Measurements from ENCODE around the gene MARCO. TPM values are rescaled to one million over a fixed set of nuclear protein-coding genes. Genes with fewer than 3 reads are reported as not detected.

The MARCO gene
- polyA plus RNA-seq, 1 donor (not counting 4 experiments of a cell fraction or from before 2014, with no cell fraction given), result 0.13 TPM

- FAIRE-seq (no peak), DNase-seq (ENCODE audit: low read depth, low spot score) (no peak)
- no peaks in the 10 kb centered on the region for H3K4me1 ChIP-seq (ENCODE audit: control insufficient read depth, extremely low read depth, insufficient read depth, low read length)
- no peaks in the 10 kb centered on the region for H3K9me3 ChIP-seq (ENCODE audit: control insufficient read depth, low read depth, low read length)
- H3K27me3 ChIP-seq (ENCODE audit: control insufficient read depth, extremely low read depth, insufficient read depth, low read length), result peaks cover 4% of the 10 kb centered on the region
- H3K36me3 ChIP-seq (ENCODE audit: control insufficient read depth in 2 of 2, extremely low read depth in 1 of 2, insufficient read depth in 2 of 2, low read length in 2 of 2), result no peaks in the 10 kb centered on the region
- H3K27ac ChIP-seq (ENCODE audit: control insufficient read depth, insufficient read depth, low read length), result no peak overlapping the region
- no peak overlapping the region for H2AFZ ChIP-seq (ENCODE audit: control insufficient read depth, low read length)
- H3K9me1 ChIP-seq (ENCODE audit: control insufficient read depth, extremely low read depth, insufficient read depth, low read length), result no peaks in the 10 kb centered on the region
- dilution Hi-C loops (cut with MboI; ENCODE audit: extremely low pct_ligation_motif_present, low sequenced_read_pairs), result no loop called here
- no peaks in the 10 kb centered on the region for H4K20me1 ChIP-seq (ENCODE audit: control insufficient read depth, extremely low read depth, insufficient read depth, low read length)
- no peak for TF ChIP-seq CTCF (optimal IDR thresholded peaks at IDR 0.05 in 1 of 3, IDR thresholded peaks at IDR 0.05 in 1 of 3, conservative IDR thresholded peaks at IDR 0.05 in 1 of 3; ENCODE audit: extremely low read depth in 1 of 3, insufficient read depth in 2 of 3, low read length in 3 of 3)
- no peak for TF ChIP-seq EZH2 (IDR thresholded peaks at IDR 0.05; ENCODE audit: low read length)
- no peak overlapping the region for H3K4me2 ChIP-seq (ENCODE audit: control insufficient read depth, extremely low read depth, insufficient read depth, low read depth, low read length)
- no peaks in the 10 kb centered on the region for H3K79me2 ChIP-seq (ENCODE audit: control insufficient read depth, insufficient read depth, low read length)
- H3K4me3 ChIP-seq (ENCODE audit: control insufficient read depth in 2 of 3, extremely low read depth in 1 of 3, insufficient read depth in 2 of 3, low read depth in 1 of 3, low read length in 3 of 3), result no peak overlapping the region
- H3K9ac ChIP-seq (ENCODE audit: control insufficient read depth, extremely low read depth, insufficient read depth, low read length), result no peak overlapping the region
Measured at GRCh38 chr2:119022678-119023077, 80.7 kb downstream of the MARCO start.

GRCh38 chr2:119023534-119023933 is 81.5 kb downstream of the MARCO start:
- DNase-seq (ENCODE audit: low read depth, low spot score), result no peak
- no peaks in the 10 kb centered on the region for H3K4me1 ChIP-seq (ENCODE audit: control insufficient read depth, extremely low read depth, insufficient read depth, low read length)
- no peak for TF ChIP-seq EZH2 (IDR thresholded peaks at IDR 0.05; ENCODE audit: low read length)
- TF ChIP-seq CTCF (optimal IDR thresholded peaks at IDR 0.05 in 1 of 3, IDR thresholded peaks at IDR 0.05 in 1 of 3, conservative IDR thresholded peaks at IDR 0.05 in 1 of 3; ENCODE audit: extremely low read depth in 1 of 3, insufficient read depth in 2 of 3, low read length in 3 of 3), result no peak
- no peak overlapping the region for H3K4me3 ChIP-seq (ENCODE audit: control insufficient read depth in 2 of 3, extremely low read depth in 1 of 3, insufficient read depth in 2 of 3, low read depth in 1 of 3, low read length in 3 of 3)
- H3K9me3 ChIP-seq (ENCODE audit: control insufficient read depth, low read depth, low read length), result no peaks in the 10 kb centered on the region
- no peaks in the 10 kb centered on the region for H4K20me1 ChIP-seq (ENCODE audit: control insufficient read depth, extremely low read depth, insufficient read depth, low read length)
- H3K27me3 ChIP-seq (ENCODE audit: control insufficient read depth, extremely low read depth, insufficient read depth, low read length), result peaks cover 4% of the 10 kb centered on the region
- H3K36me3 ChIP-seq (ENCODE audit: control insufficient read depth in 2 of 2, extremely low read depth in 1 of 2, insufficient read depth in 2 of 2, low read length in 2 of 2), result no peaks in the 10 kb centered on the region
- FAIRE-seq, result no peak
- no peak overlapping the region for H3K9ac ChIP-seq (ENCODE audit: control insufficient read depth, extremely low read depth, insufficient read depth, low read length)
- H3K4me2 ChIP-seq (ENCODE audit: control insufficient read depth, extremely low read depth, insufficient read depth, low read depth, low read length), result no peak overlapping the region
- no peaks in the 10 kb centered on the region for H3K9me1 ChIP-seq (ENCODE audit: control insufficient read depth, extremely low read depth, insufficient read depth, low read length)
- H3K27ac ChIP-seq (ENCODE audit: control insufficient read depth, insufficient read depth, low read length), result no peak overlapping the region
- no peaks in the 10 kb centered on the region for H3K79me2 ChIP-seq (ENCODE audit: control insufficient read depth, insufficient read depth, low read length)
- dilution Hi-C loops (cut with MboI; ENCODE audit: extremely low pct_ligation_motif_present, low sequenced_read_pairs), result no loop called here
- no peak overlapping the region for H2AFZ ChIP-seq (ENCODE audit: control insufficient read depth, low read length)

Measured in keratinocyte (primary cell).